DOHH2 (cell line): Measurements from ENCODE around the gene FAM228B.

Experiments
- CTCF ChIP-seq: fragments of 200-600 bp; sonication (generic); IDR thresholded peaks from one replicate; pipeline ENCODE4 v1.5.1; 2014; ENCODE audit warnings: antibody characterized with exemption, mild to moderate bottlenecking, low read depth, low read length; ENCODE audit not compliant: poor library complexity, severe bottlenecking
- EZH2phosphoT487 ChIP-seq: fragments of 200-600 bp; sonication (generic); IDR thresholded peaks from 2 replicates; pipeline ENCODE4 v1.6.1; 2017; ENCODE audit warnings: borderline replicate concordance, mild to moderate bottlenecking, antibody characterized with exemption, low read length, moderate library complexity, mixed read lengths

GRCh38 chr2:24123195-24123921, at the start of gene FAM228B, which contains the start of gene PFN4:
- TF ChIP-seq CTCF (no peak), EZH2phosphoT487 (no peak)
